Neural progenitor cell (in vitro differentiated cells): Measurements from ENCODE around the gene KCNJ14.

Source experiments
- CTCF ChIP-seq: fragments of 200-600 bp; sonication (generic); IDR thresholded peaks from 2 replicates; pipeline ENCODE4 v1.5.1; 2017; ENCODE audit warnings: antibody characterized with exemption, mild to moderate bottlenecking
- EZH2 ChIP-seq: fragments of 200-600 bp; sonication (generic); IDR thresholded peaks from 2 replicates; pipeline ENCODE4 v1.6.1; 2017; ENCODE audit warnings: antibody characterized with exemption, mild to moderate bottlenecking, moderate library complexity
- EZH2phosphoT487 ChIP-seq: fragments of 200-600 bp; sonication (generic); IDR thresholded peaks from 2 replicates; pipeline ENCODE4 v1.6.1; 2017; ENCODE audit warnings: antibody characterized with exemption

- TF ChIP-seq CTCF (no peak), EZH2 (no peak), EZH2phosphoT487 (no peak)
Measured at GRCh38 chr19:48483301-48483700, 27.9 kb downstream of the KCNJ14 start.
